Upper lobe of right lung (tissue), 1 donor: ENCODE data around the gene PBX1. TPM values are rescaled to one million over a fixed set of nuclear protein-coding genes. Genes with fewer than 3 reads are reported as not detected.

Source experiments
- ATAC-seq: fragments of 200-7000 bp; cut with Tn5 transposase; one replicate; pipeline ENCODE4 v1.9.1; 2020; ENCODE audit warnings: mild to moderate bottlenecking, moderate library complexity
- DNase-seq: peaks from one replicate; pipeline ENCODE4 v3.0.0-alpha.2; 2020
- H3K27ac ChIP-seq: fragments of 200-600 bp; one replicate; pipeline ENCODE4 v1.8.0; 2022
- H3K27me3 ChIP-seq: fragments of 200-600 bp; one replicate; pipeline ENCODE4 v1.8.0; 2022; ENCODE audit warnings: mild to moderate bottlenecking
- H3K36me3 ChIP-seq: fragments of 200-600 bp; one replicate; pipeline ENCODE4 v1.8.0; 2022
- H3K4me1 ChIP-seq: fragments of 200-600 bp; one replicate; pipeline ENCODE4 v1.8.0; 2022
- H3K4me3 ChIP-seq: fragments of 200-600 bp; one replicate; pipeline ENCODE4 v1.8.0; 2022; ENCODE audit warnings: mild to moderate bottlenecking
- H3K9me3 ChIP-seq: fragments of 200-600 bp; one replicate; pipeline ENCODE4 v1.8.0; 2022
- intact Hi-C: fragments of 100-400 bp; cut with DNase I; formaldehyde crosslinking; loops from one replicate; pipeline ENCODE4 v1.11.0; 2022
- total RNA-seq: library from RNA; stranded (reverse); fragmentation: NEBNext Ultra II Directional; extraction: Animal tissue kit (Norgen Biotek cat#: 25700); gene quantifications from one replicate; pipeline ENCODE4 v1.2.1, GENCODE V29; 2021
- TF ChIP-seq, protein P1 (sequence below): fragments of 200-600 bp; IDR thresholded peaks from one replicate; pipeline ENCODE4 v1.8.0; 2022; ENCODE audit warnings: antibody characterized with exemption
- donor health status: DM: no; HTN: yes; CAD: no; lungs with severe emphysema.

The PBX1 gene
- total RNA-seq, 1 donor from 2014 or later, result 56.7 TPM

DNA sequence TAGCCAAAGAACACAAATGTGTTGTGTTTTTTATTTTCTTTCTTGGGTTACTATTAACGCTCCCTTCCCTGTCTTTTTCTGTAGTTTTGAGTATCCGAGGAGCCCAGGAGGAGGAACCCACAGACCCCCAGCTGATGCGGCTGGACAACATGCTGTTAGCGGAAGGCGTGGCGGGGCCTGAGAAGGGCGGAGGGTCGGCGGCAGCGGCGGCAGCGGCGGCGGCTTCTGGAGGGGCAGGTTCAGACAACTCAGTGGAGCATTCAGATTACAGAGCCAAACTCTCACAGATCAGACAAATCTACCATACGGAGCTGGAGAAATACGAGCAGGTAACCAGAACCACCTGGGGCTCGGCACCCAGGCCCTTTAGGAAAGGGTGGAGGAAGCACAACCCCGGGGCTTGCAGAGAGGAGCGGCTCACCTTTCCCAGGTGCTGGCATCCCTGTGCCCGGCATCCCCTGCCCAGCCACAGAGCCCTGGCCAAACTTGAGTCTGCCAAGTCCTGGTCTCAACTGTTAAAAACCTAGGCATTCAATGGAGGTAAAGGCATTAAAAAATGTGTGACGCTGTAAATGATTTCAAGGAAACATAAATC is 233.5 kb downstream of the PBX1 start:
- intact Hi-C loops, result no loop called here
- H3K27ac ChIP-seq, result no peak overlapping the region

DNA sequence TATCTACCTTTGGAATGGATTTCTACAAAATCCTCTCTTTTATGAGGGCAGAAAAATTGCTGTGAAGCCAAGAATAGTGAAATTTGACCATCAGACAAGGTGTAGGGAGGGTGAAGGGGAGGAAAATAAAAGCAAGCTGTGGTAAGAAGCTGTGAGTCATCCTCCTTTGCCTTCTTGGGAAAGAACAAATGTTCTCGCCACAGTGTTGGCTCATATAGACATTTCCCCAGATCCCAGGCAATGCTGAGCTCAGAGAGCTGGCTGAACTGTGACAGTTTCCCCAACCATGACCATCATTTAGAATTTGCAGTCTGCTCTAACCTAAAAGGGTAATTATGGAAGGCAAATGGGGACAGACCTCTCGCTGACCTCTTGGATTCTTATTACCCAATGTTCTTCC is 235.4 kb downstream of the PBX1 start:
- intact Hi-C loops, result no loop called here
- TF ChIP-seq, protein P1, sequence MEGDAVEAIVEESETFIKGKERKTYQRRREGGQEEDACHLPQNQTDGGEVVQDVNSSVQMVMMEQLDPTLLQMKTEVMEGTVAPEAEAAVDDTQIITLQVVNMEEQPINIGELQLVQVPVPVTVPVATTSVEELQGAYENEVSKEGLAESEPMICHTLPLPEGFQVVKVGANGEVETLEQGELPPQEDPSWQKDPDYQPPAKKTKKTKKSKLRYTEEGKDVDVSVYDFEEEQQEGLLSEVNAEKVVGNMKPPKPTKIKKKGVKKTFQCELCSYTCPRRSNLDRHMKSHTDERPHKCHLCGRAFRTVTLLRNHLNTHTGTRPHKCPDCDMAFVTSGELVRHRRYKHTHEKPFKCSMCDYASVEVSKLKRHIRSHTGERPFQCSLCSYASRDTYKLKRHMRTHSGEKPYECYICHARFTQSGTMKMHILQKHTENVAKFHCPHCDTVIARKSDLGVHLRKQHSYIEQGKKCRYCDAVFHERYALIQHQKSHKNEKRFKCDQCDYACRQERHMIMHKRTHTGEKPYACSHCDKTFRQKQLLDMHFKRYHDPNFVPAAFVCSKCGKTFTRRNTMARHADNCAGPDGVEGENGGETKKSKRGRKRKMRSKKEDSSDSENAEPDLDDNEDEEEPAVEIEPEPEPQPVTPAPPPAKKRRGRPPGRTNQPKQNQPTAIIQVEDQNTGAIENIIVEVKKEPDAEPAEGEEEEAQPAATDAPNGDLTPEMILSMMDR, result no peak
- H3K4me1 ChIP-seq, result no peaks in the 10 kb centered on the region
- ATAC-seq, result peak; percentile 62
- no peak for DNase-seq
- H3K36me3 ChIP-seq, result peaks cover 10% of the 10 kb centered on the region
- H3K27me3 ChIP-seq, result no peaks in the 10 kb centered on the region
- no peak overlapping the region for H3K4me3 ChIP-seq
- H3K27ac ChIP-seq, result no peak overlapping the region
- no peaks in the 10 kb centered on the region for H3K9me3 ChIP-seq

More for the DNA sequence above, 233.5 kb downstream of the PBX1 start:
- no peak overlapping the region for H3K4me3 ChIP-seq
- no peak for ATAC-seq
- no peaks in the 10 kb centered on the region for H3K27me3 ChIP-seq
- TF ChIP-seq, protein P1, result no peak
- peaks cover 10% of the 10 kb centered on the region for H3K36me3 ChIP-seq
- no peak for DNase-seq
- no peaks in the 10 kb centered on the region for H3K9me3 ChIP-seq
- H3K4me1 ChIP-seq, result peaks cover 2% of the 10 kb centered on the region

DNA sequence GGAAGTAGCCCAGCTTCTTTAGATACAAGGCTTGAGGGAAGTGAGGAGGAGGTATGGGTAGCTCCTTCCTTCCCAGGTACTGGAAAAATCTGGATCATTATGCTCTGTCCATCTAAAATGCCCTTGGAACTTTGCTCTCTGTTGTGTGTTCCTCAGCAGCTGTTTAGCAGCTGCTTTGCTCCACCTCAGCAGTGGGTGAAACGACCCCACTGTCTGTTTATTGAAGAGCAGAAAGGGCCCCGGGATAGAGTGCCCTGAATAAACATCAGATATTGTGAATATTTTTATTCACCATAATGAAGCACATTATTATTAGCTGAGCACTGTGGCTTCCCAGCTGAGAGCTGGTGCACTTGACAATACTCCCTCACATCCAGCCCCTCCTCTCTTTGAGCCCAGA is 237.9 kb downstream of the PBX1 start:
- ATAC-seq (no peak), DNase-seq (no peak)
- Histone ChIP-seq H3K27ac (no peak overlapping the region), H3K36me3 (peaks cover 10% of the 10 kb centered on the region), H3K9me3 (no peaks in the 10 kb centered on the region), H3K4me1 (peaks cover 3% of the 10 kb centered on the region), H3K27me3 (no peaks in the 10 kb centered on the region), H3K4me3 (no peak overlapping the region)
- intact Hi-C loops, result no loop called here
- TF ChIP-seq, protein P1, result no peak

DNA sequence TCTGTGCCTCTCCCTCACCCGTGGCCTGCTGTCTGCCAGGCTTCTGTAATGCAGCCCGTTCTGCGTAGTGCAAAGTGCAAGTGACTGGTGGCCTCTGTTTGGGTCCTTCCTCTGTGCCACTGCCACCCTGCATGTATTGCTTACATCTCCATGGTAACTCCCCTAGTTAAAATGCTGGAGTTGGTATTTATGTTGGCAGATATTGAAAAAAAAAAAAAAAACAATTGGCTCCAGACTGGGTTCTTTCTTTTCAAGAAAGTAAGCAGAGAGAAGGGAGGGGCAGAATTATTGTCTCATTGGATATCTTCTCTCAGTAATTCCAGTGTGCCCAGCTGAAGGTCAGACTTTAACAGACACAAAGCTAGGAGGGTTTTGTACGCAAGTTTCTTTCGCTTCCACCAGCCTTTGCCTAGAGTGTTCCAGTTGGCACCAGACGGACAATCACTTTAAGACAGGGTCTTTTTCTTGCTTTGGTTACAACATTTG is 242.3 kb downstream of the PBX1 start:
- ATAC-seq, result no peak
- no peak for DNase-seq
- Histone ChIP-seq H3K4me1 (peaks cover 12% of the 10 kb centered on the region), H3K27ac (no peak overlapping the region), H3K36me3 (no peaks in the 10 kb centered on the region), H3K4me3 (no peak overlapping the region), H3K9me3 (no peaks in the 10 kb centered on the region), H3K27me3 (no peaks in the 10 kb centered on the region)
- intact Hi-C loops, result no loop called here
- TF ChIP-seq, protein P1, result no peak

DNA sequence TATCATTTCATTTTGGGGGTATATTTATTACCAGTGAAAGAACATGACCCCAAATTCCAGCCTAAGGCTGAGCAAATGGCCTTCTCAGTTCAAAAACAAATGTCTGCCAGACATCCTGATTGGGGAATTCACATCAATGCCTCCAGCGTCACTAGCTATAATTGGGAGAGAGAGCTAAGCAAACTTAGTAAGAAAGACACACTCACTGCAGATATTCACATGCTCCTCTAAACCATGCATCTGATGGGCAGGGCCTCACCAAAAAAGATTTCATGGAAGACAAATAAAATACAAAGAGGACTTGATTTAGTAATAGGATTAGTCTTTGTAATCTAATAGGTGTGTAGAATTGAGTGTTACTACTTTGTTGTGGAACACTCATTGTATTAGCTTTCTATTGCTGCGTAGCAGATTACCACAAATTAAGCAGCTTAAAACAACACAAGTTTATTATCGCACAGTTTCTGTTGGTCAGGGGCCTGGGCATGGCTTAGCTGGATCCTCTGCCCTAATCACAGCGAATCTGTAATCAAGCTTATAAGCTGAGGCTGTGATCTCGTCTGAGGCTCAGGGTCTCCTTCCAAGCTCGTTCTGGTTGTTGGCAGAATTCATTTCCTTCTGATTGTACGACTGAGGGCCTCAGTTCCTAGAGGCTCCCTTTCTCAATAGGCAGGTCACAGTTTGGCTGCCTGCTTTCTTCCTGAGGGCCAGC is 243.0 kb downstream of the PBX1 start:
- Histone ChIP-seq H3K9me3 (no peaks in the 10 kb centered on the region), H3K4me1 (peaks cover 12% of the 10 kb centered on the region), H3K27ac (peak overlapping the region; percentile 44), H3K4me3 (no peak overlapping the region), H3K27me3 (no peaks in the 10 kb centered on the region), H3K36me3 (no peaks in the 10 kb centered on the region)
- DNase-seq (no peak), ATAC-seq (no peak)
- intact Hi-C loops, result no loop called here
- TF ChIP-seq, protein P1, result no peak
